Measurements from ENCODE around the gene WDR33.
"Not testable (repeated sequence)": the region's sequence is repeated elsewhere in the genome, so short reads cannot be mapped to it uniquely, and the experiment has no call there.

WDR33 gene

GRCh38 chr2:127807678-127808353, 3.2 kb downstream of the WDR33 start:
- Histone ChIP-seq H3K27me3 (ENCODE audit: insufficient read depth, low read depth) (no peaks in the 10 kb centered on the region), H3K9ac (no peak overlapping the region), H3K4me1 (ENCODE audit: low read depth, poor library complexity, severe bottlenecking) (peaks cover 33% of the 10 kb centered on the region), H2AFZ (ENCODE audit: low read depth) (no peak overlapping the region), H4K20me1 (ENCODE audit: insufficient read depth) (peaks cover 17% of the 10 kb centered on the region), H3K36me3 (ENCODE audit: insufficient read depth) (no peaks in the 10 kb centered on the region), H3K4me2 (no peak overlapping the region), H3K27ac (no peak overlapping the region), H3K4me3 (IDR thresholded peaks at IDR 0.05; ENCODE audit: insufficient read depth, low read depth, low read length) (no peak overlapping the region), H3K79me2 (ENCODE audit: insufficient read depth, low read depth) (peaks cover 77% of the 10 kb centered on the region)
- TF ChIP-seq, protein P1, sequence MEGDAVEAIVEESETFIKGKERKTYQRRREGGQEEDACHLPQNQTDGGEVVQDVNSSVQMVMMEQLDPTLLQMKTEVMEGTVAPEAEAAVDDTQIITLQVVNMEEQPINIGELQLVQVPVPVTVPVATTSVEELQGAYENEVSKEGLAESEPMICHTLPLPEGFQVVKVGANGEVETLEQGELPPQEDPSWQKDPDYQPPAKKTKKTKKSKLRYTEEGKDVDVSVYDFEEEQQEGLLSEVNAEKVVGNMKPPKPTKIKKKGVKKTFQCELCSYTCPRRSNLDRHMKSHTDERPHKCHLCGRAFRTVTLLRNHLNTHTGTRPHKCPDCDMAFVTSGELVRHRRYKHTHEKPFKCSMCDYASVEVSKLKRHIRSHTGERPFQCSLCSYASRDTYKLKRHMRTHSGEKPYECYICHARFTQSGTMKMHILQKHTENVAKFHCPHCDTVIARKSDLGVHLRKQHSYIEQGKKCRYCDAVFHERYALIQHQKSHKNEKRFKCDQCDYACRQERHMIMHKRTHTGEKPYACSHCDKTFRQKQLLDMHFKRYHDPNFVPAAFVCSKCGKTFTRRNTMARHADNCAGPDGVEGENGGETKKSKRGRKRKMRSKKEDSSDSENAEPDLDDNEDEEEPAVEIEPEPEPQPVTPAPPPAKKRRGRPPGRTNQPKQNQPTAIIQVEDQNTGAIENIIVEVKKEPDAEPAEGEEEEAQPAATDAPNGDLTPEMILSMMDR (conservative IDR thresholded peaks at IDR 0.05; ENCODE audit: low read depth, low read length) = no peak

GRCh38 chr2:127806860-127807259, 4.1 kb downstream of the WDR33 start:
- H2AFZ ChIP-seq (ENCODE audit: low read depth); H3K36me3 ChIP-seq (ENCODE audit: insufficient read depth); H3K27me3 ChIP-seq (ENCODE audit: insufficient read depth, low read depth); H3K27ac ChIP-seq; H3K4me3 ChIP-seq (IDR thresholded peaks at IDR 0.05; ENCODE audit: insufficient read depth, low read depth, low read length); H3K9ac ChIP-seq; H3K4me2 ChIP-seq: not testable (repeated sequence)
- peaks cover 86% of the 10 kb centered on the region for H3K79me2 ChIP-seq (ENCODE audit: insufficient read depth, low read depth)
- peaks cover 17% of the 10 kb centered on the region for H4K20me1 ChIP-seq (ENCODE audit: insufficient read depth)
- H3K4me1 ChIP-seq (ENCODE audit: low read depth, poor library complexity, severe bottlenecking) = peaks cover 33% of the 10 kb centered on the region

DNA sequence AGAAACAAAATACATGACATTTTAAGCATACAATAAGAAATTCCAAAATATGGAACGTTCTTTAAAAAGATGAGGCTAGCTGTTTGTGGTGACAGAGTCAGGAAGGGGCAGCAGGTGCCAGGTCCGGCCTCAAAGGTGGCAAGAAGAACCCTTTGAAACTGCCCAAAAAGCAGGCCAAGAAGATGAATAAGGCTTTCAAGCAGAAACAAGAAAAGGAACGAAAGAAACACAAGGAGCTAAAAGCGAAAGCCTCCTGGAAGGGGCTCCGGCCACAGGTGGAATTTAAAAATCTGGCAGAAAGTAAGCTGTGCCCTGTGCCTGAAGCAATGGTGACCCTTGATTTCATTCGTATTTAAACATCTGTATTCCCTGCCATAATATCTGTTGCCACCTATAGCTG, 5.5 kb downstream of the WDR33 start:
- H4K20me1 ChIP-seq (ENCODE audit: insufficient read depth) = peaks cover 17% of the 10 kb centered on the region
- peaks cover 97% of the 10 kb centered on the region for H3K79me2 ChIP-seq (ENCODE audit: insufficient read depth, low read depth)

DNA sequence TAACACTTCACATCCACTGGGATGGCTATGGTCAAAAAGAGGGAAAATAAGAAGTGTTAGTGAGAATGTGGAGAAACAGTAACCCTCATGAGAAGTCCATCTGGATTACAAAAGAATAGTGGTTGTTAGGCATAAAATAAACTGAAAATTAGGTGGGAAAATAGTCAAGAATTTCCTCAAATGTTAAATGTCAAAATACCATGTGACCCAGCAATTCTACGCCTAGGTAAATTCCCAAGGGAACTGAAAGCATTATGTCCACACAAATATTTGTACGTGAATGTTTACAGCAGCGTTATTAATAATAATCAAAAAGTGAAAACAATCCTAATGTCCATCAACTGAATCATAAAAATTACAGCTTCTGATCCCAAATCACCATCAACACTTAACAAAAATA, 11.0 kb downstream of the WDR33 start:
- Histone ChIP-seq H3K27ac (no peak overlapping the region), H3K4me1 (ENCODE audit: low read depth, poor library complexity, severe bottlenecking) (peaks cover 30% of the 10 kb centered on the region), H4K20me1 (ENCODE audit: insufficient read depth) (no peaks in the 10 kb centered on the region), H3K4me3 (IDR thresholded peaks at IDR 0.05; ENCODE audit: insufficient read depth, low read depth, low read length) (no peak overlapping the region), H3K79me2 (ENCODE audit: insufficient read depth, low read depth) (peaks cover 100% of the 10 kb centered on the region), H3K4me2 (no peak overlapping the region; the same call in 1 of the 2 replicates), H3K27me3 (ENCODE audit: insufficient read depth, low read depth) (no peaks in the 10 kb centered on the region), H2AFZ (ENCODE audit: low read depth) (no peak overlapping the region), H3K36me3 (ENCODE audit: insufficient read depth) (no peaks in the 10 kb centered on the region), H3K9ac (no peak overlapping the region)
- TF ChIP-seq, protein P1 (conservative IDR thresholded peaks at IDR 0.05; ENCODE audit: low read depth, low read length) = no peak

More for the DNA sequence above, 5.5 kb downstream of the WDR33 start:
- no peak overlapping the region for H3K4me2 ChIP-seq
- no peak overlapping the region for H3K27ac ChIP-seq
- H3K27me3 ChIP-seq (ENCODE audit: insufficient read depth, low read depth) = no peaks in the 10 kb centered on the region
- H3K4me3 ChIP-seq (IDR thresholded peaks at IDR 0.05; ENCODE audit: insufficient read depth, low read depth, low read length) = no peak overlapping the region
- no peaks in the 10 kb centered on the region for H3K36me3 ChIP-seq (ENCODE audit: insufficient read depth)
- no peak overlapping the region for H3K9ac ChIP-seq
- H2AFZ ChIP-seq (ENCODE audit: low read depth) = no peak overlapping the region
- TF ChIP-seq, protein P1 (conservative IDR thresholded peaks at IDR 0.05; ENCODE audit: low read depth, low read length) = no peak
- H3K4me1 ChIP-seq (ENCODE audit: low read depth, poor library complexity, severe bottlenecking) = peaks cover 40% of the 10 kb centered on the region

- Histone ChIP-seq H3K79me2 (ENCODE audit: insufficient read depth, low read depth) (peaks cover 100% of the 10 kb centered on the region), H3K27me3 (ENCODE audit: insufficient read depth, low read depth) (no peaks in the 10 kb centered on the region), H3K9ac (no peak overlapping the region), H3K36me3 (ENCODE audit: insufficient read depth) (no peaks in the 10 kb centered on the region), H3K4me2 (no peak overlapping the region), H3K27ac (no peak overlapping the region), H3K4me1 (ENCODE audit: low read depth, poor library complexity, severe bottlenecking) (peaks cover 30% of the 10 kb centered on the region), H3K4me3 (IDR thresholded peaks at IDR 0.05; ENCODE audit: insufficient read depth, low read depth, low read length) (no peak overlapping the region), H4K20me1 (ENCODE audit: insufficient read depth) (no peaks in the 10 kb centered on the region), H2AFZ (ENCODE audit: low read depth) (no peak overlapping the region)
- TF ChIP-seq, protein P1 (conservative IDR thresholded peaks at IDR 0.05; ENCODE audit: low read depth, low read length) = no peak
Measured at GRCh38 chr2:127796389-127796788, 14.6 kb downstream of the WDR33 start.

- H3K27me3 ChIP-seq (ENCODE audit: insufficient read depth, low read depth); H2AFZ ChIP-seq (ENCODE audit: low read depth); H3K4me3 ChIP-seq (IDR thresholded peaks at IDR 0.05; ENCODE audit: insufficient read depth, low read depth, low read length); H4K20me1 ChIP-seq (ENCODE audit: insufficient read depth); H3K4me2 ChIP-seq; H3K9ac ChIP-seq; H3K36me3 ChIP-seq (ENCODE audit: insufficient read depth); H3K27ac ChIP-seq: not testable (repeated sequence)
- peaks cover 95% of the 10 kb centered on the region for H3K79me2 ChIP-seq (ENCODE audit: insufficient read depth, low read depth)
- H3K4me1 ChIP-seq (ENCODE audit: low read depth, poor library complexity, severe bottlenecking) = peaks cover 22% of the 10 kb centered on the region
Measured at GRCh38 chr2:127794901-127795300, 16.1 kb downstream of the WDR33 start.
